ENCODE results near the gene DPP6. TPM values are rescaled to one million over a fixed set of nuclear protein-coding genes. Genes with fewer than 3 reads are reported as not detected.

DPP6 gene
- polyA plus RNA-seq, 2 of the 4 experiments (the other 2 are of a cell fraction) = not detected

- Histone ChIP-seq H3K9me3 (peaks cover 9% of the 10 kb centered on the region; the same call in 2 of the 3 replicates), H3K4me3 (no peak overlapping the region), H3K27ac (no peak overlapping the region), H3K4me1 (no peaks in the 10 kb centered on the region), H3K4me2 (no peak overlapping the region)
- ChIA-PET POLR2A (no interaction called here), CTCF (interaction anchor here (0.8 to 5.3 kb wide), 5 partner anchors 12 to 446 kb away, joined by 3 to 37 read pairs (median 4); no protein-coding TSS in a partner anchor)
- no peak for ATAC-seq
- TF ChIP-seq MAFK (IDR thresholded peaks at IDR 0.05; ENCODE audit: partially characterized antibody) = no peak
- TF ChIP-seq RCOR1 (IDR thresholded peaks at IDR 0.05; ENCODE audit: low read depth, low read length) = no peak
- TF ChIP-seq HEYL (CRISPR knock-in tag; IDR thresholded peaks at IDR 0.05) = no peak
- no peak for TF ChIP-seq JUN (IDR thresholded peaks at IDR 0.05)
- TF ChIP-seq REST (IDR thresholded peaks at IDR 0.05) = no peak
- TF ChIP-seq HOXA7 (CRISPR knock-in tag; IDR thresholded peaks at IDR 0.05) = no peak
- no peak for TF ChIP-seq RNF2 (IDR thresholded peaks at IDR 0.05; ENCODE audit: borderline replicate concordance, low read depth)
- TF ChIP-seq NFE2L2 (conservative IDR thresholded peaks at IDR 0.05; ENCODE audit: low read length) = no peak
- TF ChIP-seq ZSCAN20 (CRISPR knock-in tag; IDR thresholded peaks at IDR 0.05) = no peak
- no peak for TF ChIP-seq SREBF2 (IDR thresholded peaks at IDR 0.05)
- TF ChIP-seq NPAS2 (CRISPR knock-in tag; IDR thresholded peaks at IDR 0.05; ENCODE audit: borderline replicate concordance) = no peak
- TF ChIP-seq GATA3 (IDR thresholded peaks at IDR 0.05; ENCODE audit: borderline replicate concordance) = no peak
- TF ChIP-seq TFCP2L1 (CRISPR knock-in tag; IDR thresholded peaks at IDR 0.05) = no peak
- no peak for TF ChIP-seq HES2 (IDR thresholded peaks at IDR 0.05)
- no peak for TF ChIP-seq PBX3 (IDR thresholded peaks at IDR 0.05)
- no peak for TF ChIP-seq NR3C1 (IDR thresholded peaks at IDR 0.05)
- TF ChIP-seq MAZ (IDR thresholded peaks at IDR 0.05; ENCODE audit: borderline replicate concordance, low read depth, low read length) = no peak
- WGBS (ENCODE audit: missing lambda C conversion rate) = 61% methylated on average over 2 of the region's 4 CpGs
- DNase-seq (ENCODE audit: low read depth in 1 of 2, low spot score in 1 of 2) = no peak
- FAIRE-seq = no peak
Measured at GRCh38 chr7:154910977-154911376, 858.8 kb downstream of the DPP6 start.

- Histone ChIP-seq H3K27ac (no peak overlapping the region), H3K9me3 (peaks cover 9% of the 10 kb centered on the region; the same call in 2 of the 3 replicates), H3K4me3 (no peak overlapping the region), H3K4me2 (no peak overlapping the region), H3K4me1 (no peaks in the 10 kb centered on the region)
- DNase-seq (ENCODE audit: low read depth in 1 of 2, low spot score in 1 of 2) (no peak), ATAC-seq (no peak), FAIRE-seq (no peak)
- TF ChIP-seq CHD4 (IDR thresholded peaks at IDR 0.05; ENCODE audit: borderline replicate concordance) (no peak), FOXS1 (CRISPR knock-in tag; IDR thresholded peaks at IDR 0.05) (no peak), EHMT2 (IDR thresholded peaks at IDR 0.05; ENCODE audit: low read depth) (no peak), ZSCAN20 (CRISPR knock-in tag; IDR thresholded peaks at IDR 0.05) (no peak), MAX (IDR thresholded peaks at IDR 0.05) (no peak), JUN (IDR thresholded peaks at IDR 0.05) (no peak), KDM1A (IDR thresholded peaks at IDR 0.05; ENCODE audit: low read depth) (no peak), RAD21 (conservative IDR thresholded peaks at IDR 0.05 in 1 of 2, IDR thresholded peaks at IDR 0.05 in 1 of 2) (no peak), ZC3H11A (IDR thresholded peaks at IDR 0.05) (no peak), ELK1 (IDR thresholded peaks at IDR 0.05; ENCODE audit: low read depth, low read length) (no peak), TFCP2L1 (CRISPR knock-in tag; IDR thresholded peaks at IDR 0.05) (no peak), POLR2A (IDR thresholded peaks at IDR 0.05; ENCODE audit: low read length) (no peak), CHD2 (IDR thresholded peaks at IDR 0.05; ENCODE audit: low read length, partially characterized antibody) (no peak), RNF2 (IDR thresholded peaks at IDR 0.05; ENCODE audit: borderline replicate concordance, low read depth) (no peak)
- WGBS (ENCODE audit: missing lambda C conversion rate) = 18% methylated on average over 1 of the region's 2 CpGs
- ChIA-PET POLR2A (no interaction called here), CTCF (interaction anchor here (0.6 to 5.3 kb wide), 7 partner anchors 7 to 446 kb away, joined by 3 to 37 read pairs (median 5); no protein-coding TSS in a partner anchor)
Measured at GRCh38 chr7:154911411-154911810, 859.2 kb downstream of the DPP6 start.
